ENCODE data around the gene PHF1. TPM values are rescaled to one million over a fixed set of nuclear protein-coding genes. Genes with fewer than 3 reads are reported as not detected.

The PHF1 gene
- total and polyA plus RNA-seq, 2 of the 13 experiments (the other 11 are each of a cell fraction or from before 2014, with no cell fraction given) = 25.4 to 61.9 TPM

DNA sequence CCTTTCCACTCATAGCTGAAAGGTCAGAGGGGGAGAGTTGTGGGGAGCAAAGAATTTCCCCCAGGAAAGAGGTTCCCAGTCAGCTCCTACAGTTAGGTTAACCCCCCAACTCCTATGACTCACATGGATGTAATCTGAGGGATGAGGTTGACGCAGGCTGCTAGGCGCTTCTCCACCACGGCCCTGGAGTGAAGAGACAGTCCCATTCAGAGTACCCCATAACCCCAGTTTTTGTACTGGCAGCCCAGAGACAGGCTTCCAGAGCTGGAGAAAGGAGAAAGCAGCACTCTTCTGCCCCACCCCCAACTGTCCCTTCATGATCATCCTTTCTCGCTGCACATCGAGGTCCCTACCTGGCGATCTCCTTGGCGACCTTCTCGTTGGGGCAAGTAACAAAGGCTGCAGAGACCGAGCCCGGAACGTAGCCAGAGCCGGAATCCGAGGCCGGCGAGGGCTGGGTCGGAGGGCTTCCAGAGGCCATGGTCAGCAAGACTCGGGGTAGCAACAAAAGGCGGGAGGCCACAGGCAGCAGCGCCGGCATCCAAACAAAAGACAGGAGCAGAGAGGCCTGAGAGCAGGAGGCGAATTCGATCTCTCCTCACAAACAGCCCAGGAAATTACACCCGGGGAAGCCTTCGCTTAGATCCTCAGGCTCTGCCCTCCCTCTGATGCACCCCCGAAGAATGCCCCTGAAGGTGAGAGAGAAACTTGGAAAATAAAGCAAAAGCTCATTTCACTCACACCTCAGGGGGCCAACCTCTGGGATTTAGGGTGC, 6.5 kb downstream of the PHF1 start (continued):
- TF ChIP-seq, protein P1, sequence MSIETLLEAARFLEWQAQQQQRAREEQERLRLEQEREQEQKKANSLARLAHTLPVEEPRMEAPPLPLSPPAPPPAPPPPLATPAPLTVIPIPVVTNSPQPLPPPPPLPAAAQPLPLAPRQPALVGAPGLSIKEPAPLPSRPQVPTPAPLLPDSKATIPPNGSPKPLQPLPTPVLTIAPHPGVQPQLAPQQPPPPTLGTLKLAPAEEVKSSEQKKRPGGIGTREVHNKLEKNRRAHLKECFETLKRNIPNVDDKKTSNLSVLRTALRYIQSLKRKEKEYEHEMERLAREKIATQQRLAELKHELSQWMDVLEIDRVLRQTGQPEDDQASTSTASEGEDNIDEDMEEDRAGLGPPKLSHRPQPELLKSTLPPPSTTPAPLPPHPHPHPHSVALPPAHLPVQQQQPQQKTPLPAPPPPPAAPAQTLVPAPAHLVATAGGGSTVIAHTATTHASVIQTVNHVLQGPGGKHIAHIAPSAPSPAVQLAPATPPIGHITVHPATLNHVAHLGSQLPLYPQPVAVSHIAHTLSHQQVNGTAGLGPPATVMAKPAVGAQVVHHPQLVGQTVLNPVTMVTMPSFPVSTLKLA (IDR thresholded peaks at IDR 0.05) = no peak

- Histone ChIP-seq H3K27ac (ENCODE audit: extremely low read length, insufficient read depth, low read length) (peak within 1 kb of the TSS; percentile 82), H3K27me3 (ENCODE audit: control insufficient read depth in 1 of 2, insufficient read depth in 2 of 2, low read length in 2 of 2) (peaks cover 2 to 21% of the 10 kb centered on the region in 2 experiments; a peak in 3 of 5 replicates), H3K4me2 (ENCODE audit: low read depth, low read length) (peak within 1 kb of the TSS; percentile 97), H4K20me1 (ENCODE audit: insufficient read depth, low read length) (no peaks in the 10 kb centered on the region), H3K9me3 (ENCODE audit: low read length) (no peaks in the 10 kb centered on the region), H3K4me1 (ENCODE audit: insufficient read depth, low read length) (peaks cover 42% of the 10 kb centered on the region), H3K36me3 (replicated peaks in 1 of 2; ENCODE audit: control insufficient read depth in 1 of 2, insufficient read depth in 2 of 2, low read length in 2 of 2) (peaks cover 16 to 22% of the 10 kb centered on the region in 2 experiments), H3K4me3 (replicated peaks in 1 of 3; ENCODE audit: insufficient read depth in 1 of 3, low read depth in 2 of 3, low read length in 3 of 3) (peak within 1 kb of the TSS; percentile 68 to 96 (median 82)), H2AFZ (ENCODE audit: low read length) (no peak within 1 kb of the TSS), H3K79me2 (ENCODE audit: insufficient read depth, low read length) (peaks cover 21% of the 10 kb centered on the region), H3K9ac (ENCODE audit: insufficient read depth, low read depth, low read length) (peak within 1 kb of the TSS; percentile 85)
- intact Hi-C loops (cut with micrococcal nuclease; ENCODE audit: unreplicated experiment) (loop anchor here (1.0 kb wide), 2 partner anchors 8 to 27 kb away; partner anchors contain the start of gene KIFC1), in situ Hi-C loops (cut with HindIII; ENCODE audit: extremely low pct_ligation_motif_present, low pct_unique_long_range_greater_than_20kb) (loop anchor here (10.0 to 25.0 kb wide), 2 partner anchors 131 to 213 kb away; partner anchors contain the start of genes B3GALT4, HSD17B8, PFDN6 and RGL2)
- FAIRE-seq = peak; percentile 100
- ChIA-PET POLR2A (interaction anchor here (0.8 to 2.8 kb wide), 17 partner anchors 8 to 446 kb away, joined by 3 to 23 read pairs (median 7); partner anchors contain the start of genes PFDN6, RPS18, VPS52 and WDR46), CTCF (ENCODE audit: low intra/inter-chr PET ratio, low total read pairs) (no interaction called here)
- peak; percentile 100 for DNase-seq (ENCODE audit: low spot score)
- no TSS peak for BruUV-seq (replicated peaks)
- WGBS (ENCODE audit: low lambda C conversion rate) = 3% methylated on average over 16 of the region's 51 CpGs
- peak; percentile 94 for ATAC-seq
- TF ChIP-seq CENPT (CRISPR knock-in tag; IDR thresholded peaks at IDR 0.05; ENCODE audit: low read depth) (no peak), AKAP8 (CRISPR knock-in tag; IDR thresholded peaks at IDR 0.05) (no peak), SPEN (CRISPR knock-in tag; IDR thresholded peaks at IDR 0.05; ENCODE audit: low read depth) (peak; percentile 88), SP140L (CRISPR knock-in tag; IDR thresholded peaks at IDR 0.05; ENCODE audit: borderline replicate concordance) (no peak), NR3C1 (CRISPR knock-in tag; IDR thresholded peaks at IDR 0.05) (no peak), NR1H2 (CRISPR knock-in tag; IDR thresholded peaks at IDR 0.05; ENCODE audit: borderline replicate concordance, low read depth) (no peak; the same call in 1 of the 2 replicates), RFXAP (CRISPR knock-in tag; IDR thresholded peaks at IDR 0.05; ENCODE audit: borderline replicate concordance) (peak; percentile 94)
- TF ChIP-seq, protein P2, sequence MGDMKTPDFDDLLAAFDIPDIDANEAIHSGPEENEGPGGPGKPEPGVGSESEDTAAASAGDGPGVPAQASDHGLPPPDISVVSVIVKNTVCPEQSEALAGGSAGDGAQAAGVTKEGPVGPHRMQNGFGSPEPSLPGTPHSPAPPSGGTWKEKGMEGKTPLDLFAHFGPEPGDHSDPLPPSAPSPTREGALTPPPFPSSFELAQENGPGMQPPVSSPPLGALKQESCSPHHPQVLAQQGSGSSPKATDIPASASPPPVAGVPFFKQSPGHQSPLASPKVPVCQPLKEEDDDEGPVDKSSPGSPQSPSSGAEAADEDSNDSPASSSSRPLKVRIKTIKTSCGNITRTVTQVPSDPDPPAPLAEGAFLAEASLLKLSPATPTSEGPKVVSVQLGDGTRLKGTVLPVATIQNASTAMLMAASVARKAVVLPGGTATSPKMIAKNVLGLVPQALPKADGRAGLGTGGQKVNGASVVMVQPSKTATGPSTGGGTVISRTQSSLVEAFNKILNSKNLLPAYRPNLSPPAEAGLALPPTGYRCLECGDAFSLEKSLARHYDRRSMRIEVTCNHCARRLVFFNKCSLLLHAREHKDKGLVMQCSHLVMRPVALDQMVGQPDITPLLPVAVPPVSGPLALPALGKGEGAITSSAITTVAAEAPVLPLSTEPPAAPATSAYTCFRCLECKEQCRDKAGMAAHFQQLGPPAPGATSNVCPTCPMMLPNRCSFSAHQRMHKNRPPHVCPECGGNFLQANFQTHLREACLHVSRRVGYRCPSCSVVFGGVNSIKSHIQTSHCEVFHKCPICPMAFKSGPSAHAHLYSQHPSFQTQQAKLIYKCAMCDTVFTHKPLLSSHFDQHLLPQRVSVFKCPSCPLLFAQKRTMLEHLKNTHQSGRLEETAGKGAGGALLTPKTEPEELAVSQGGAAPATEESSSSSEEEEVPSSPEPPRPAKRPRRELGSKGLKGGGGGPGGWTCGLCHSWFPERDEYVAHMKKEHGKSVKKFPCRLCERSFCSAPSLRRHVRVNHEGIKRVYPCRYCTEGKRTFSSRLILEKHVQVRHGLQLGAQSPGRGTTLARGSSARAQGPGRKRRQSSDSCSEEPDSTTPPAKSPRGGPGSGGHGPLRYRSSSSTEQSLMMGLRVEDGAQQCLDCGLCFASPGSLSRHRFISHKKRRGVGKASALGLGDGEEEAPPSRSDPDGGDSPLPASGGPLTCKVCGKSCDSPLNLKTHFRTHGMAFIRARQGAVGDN (CRISPR knock-in tag; IDR thresholded peaks at IDR 0.05) = peak; percentile 100
Observed at GRCh38 chr6:33417903-33418689, 7.3 kb downstream of the PHF1 start, which contains the start of gene CUTA. Gene CUTA (minus strand): TSS chr6:33418107. CDS start chr6:33418000, 107 bp downstream.
